GDM1 (cell line): ENCODE data around the gene DEPP1.

Experiments
- DNase-seq: peaks from one replicate; lab custom pipeline; 2025; lab: John Stamatoyannopoulos, UW

The DEPP1 gene

GRCh38 chr10:44993922-44994751 is 15.5 kb upstream of the DEPP1 start:
- no peak for DNase-seq

GRCh38 chr10:44993226-44993921 is 14.8 kb upstream of the DEPP1 start:
- no peak for DNase-seq

GRCh38 chr10:44992732-44993225 is 14.2 kb upstream of the DEPP1 start:
- no peak for DNase-seq

- DNase-seq, result no peak
Observed at GRCh38 chr10:44992070-44992731, 13.6 kb upstream of the DEPP1 start.

- DNase-seq, result no peak
Observed at GRCh38 chr10:44991571-44991970, 13.0 kb upstream of the DEPP1 start.

- DNase-seq, result no peak
Observed at GRCh38 chr10:44990965-44991364, 12.4 kb upstream of the DEPP1 start.

- no peak for DNase-seq
Observed at GRCh38 chr10:44990302-44990655, 11.7 kb upstream of the DEPP1 start.

- no peak for DNase-seq
Observed at GRCh38 chr10:44989597-44990301, 11.1 kb upstream of the DEPP1 start.

GRCh38 chr10:44988957-44989585 is 10.5 kb upstream of the DEPP1 start:
- DNase-seq, result no peak

GRCh38 chr10:44986670-44987069 is 8.1 kb upstream of the DEPP1 start:
- DNase-seq, result no peak

GRCh38 chr10:44986179-44986578 is 7.6 kb upstream of the DEPP1 start:
- no peak for DNase-seq

- DNase-seq, result no peak
Observed at GRCh38 chr10:44985175-44985681, 6.6 kb upstream of the DEPP1 start.

- no peak for DNase-seq
Observed at GRCh38 chr10:44984671-44985101, 6.1 kb upstream of the DEPP1 start.

- no peak for DNase-seq
Observed at GRCh38 chr10:44983895-44984278, 5.3 kb upstream of the DEPP1 start.

GRCh38 chr10:44983066-44983894 is 4.7 kb upstream of the DEPP1 start:
- no peak for DNase-seq

GRCh38 chr10:44982496-44982895 is 3.9 kb upstream of the DEPP1 start:
- DNase-seq, result no peak

GRCh38 chr10:44982114-44982460 is 3.5 kb upstream of the DEPP1 start:
- no peak for DNase-seq

- DNase-seq, result no peak
Observed at GRCh38 chr10:44981172-44982113, 2.8 kb upstream of the DEPP1 start.
